Psoas muscle (tissue), 8 donors: ENCODE measurements around the gene SLC22A13. TPM values are rescaled to one million over a fixed set of nuclear protein-coding genes. Genes with fewer than 3 reads are reported as not detected.

ENCODE experiments used
- ATAC-seq, 4 donors: fragments of 200-7000 bp; cut with Tn5 transposase; one replicate each; pipeline ENCODE4 v1.9.1; 2020; ENCODE audit warnings: moderate library complexity in 3 of 4, mild to moderate bottlenecking in 2 of 4
- DNase-seq, 2 donors: peaks; one replicate each; pipeline ENCODE4 v3.0.0-alpha.2; 2020
- H3K27ac ChIP-seq: fragments of 200-600 bp; one replicate; pipeline ENCODE4 v1.8.0; 2022
- H3K27me3 ChIP-seq, 3 donors: fragments of 200-600 bp in 1 of 3; one replicate each; pipeline versions ENCODE4 v1.6.1 to v1.8.0; 2013 to 2022; ENCODE audit warnings: low read length in 2 of 3, mild to moderate bottlenecking in 2 of 3, moderate library complexity in 1 of 3; ENCODE audit not compliant: insufficient read depth in 3 of 3
- H3K36me3 ChIP-seq, 2 donors: fragments of 200-600 bp in 1 of 2; one replicate each; pipeline versions ENCODE4 v1.6.1 to v1.8.0; 2013 to 2022; ENCODE audit warnings: low read depth in 1 of 2, mild to moderate bottlenecking in 1 of 2, moderate library complexity in 1 of 2; ENCODE audit not compliant: insufficient read depth in 1 of 2
- H3K4me1 ChIP-seq: fragments of 200-600 bp; one replicate; pipeline ENCODE4 v1.8.0; 2022
- H3K4me3 ChIP-seq: fragments of 200-600 bp; one replicate; pipeline ENCODE4 v1.8.0; 2022; ENCODE audit warnings: mild to moderate bottlenecking
- H3K9me3 ChIP-seq: fragments of 200-600 bp; one replicate; pipeline ENCODE4 v1.8.0; 2022
- WGBS, 3 donors: extraction: QIAGEN DNeasy Blood & Tissue Kit; methylation state at CpG; one replicate each; pipeline versions ENCODE4 v1.1.6 to v1.1.7; 2013; 5-methylcytosine and 5-hydroxymethylcytosine counted together
- intact Hi-C, 2 donors: fragments of 100-400 bp; cut with DNase I; formaldehyde crosslinking; loops; one replicate each; pipeline versions ENCODE4 v1.11.0 to v1.14.2; 2022
- polyA plus RNA-seq, 3 donors: library from polyadenylated mRNA; stranded (reverse); fragments of 200-250 nt; gene quantifications; one replicate each; pipeline ENCODE4 v1.2.3, GENCODE V29; 2013
- total RNA-seq, 4 donors: library from RNA; stranded (reverse); fragmentation: NEBNext Ultra II Directional in 2 of 4; extraction: Animal tissue kit (Norgen Biotek cat#: 25700) in 2 of 4; gene quantifications; one replicate each; pipeline versions ENCODE4 v1.2.1 to v1.2.4, GENCODE V29; 2021 to 2023
- TF ChIP-seq, protein P1 (sequence below): fragments of 200-600 bp; IDR thresholded peaks from one replicate; pipeline ENCODE4 v1.8.0; 2022; ENCODE audit warnings: antibody characterized with exemption
- donor health status: healthy with polysubstance abuse.
- donor health status: DM: no; HTN: no; CAD: no; lungs with moderate emphysema.
- donor health status: Bipolar disorder and iron deficiency.
- donor health status: healthy.
- donor health status: DM: yes; HTN: yes; CAD: no.
- donor health status: DM: no; HTN: no; CAD: no.
- donor health status: DM: no; HTN: no; CAD: no.
- donor health status: DM: yes; HTN: yes; CAD: no.

The SLC22A13 gene
- total and polyA plus RNA-seq, 7 donors, result 0.11 to 0.64 (median 0.29) TPM

DNA sequence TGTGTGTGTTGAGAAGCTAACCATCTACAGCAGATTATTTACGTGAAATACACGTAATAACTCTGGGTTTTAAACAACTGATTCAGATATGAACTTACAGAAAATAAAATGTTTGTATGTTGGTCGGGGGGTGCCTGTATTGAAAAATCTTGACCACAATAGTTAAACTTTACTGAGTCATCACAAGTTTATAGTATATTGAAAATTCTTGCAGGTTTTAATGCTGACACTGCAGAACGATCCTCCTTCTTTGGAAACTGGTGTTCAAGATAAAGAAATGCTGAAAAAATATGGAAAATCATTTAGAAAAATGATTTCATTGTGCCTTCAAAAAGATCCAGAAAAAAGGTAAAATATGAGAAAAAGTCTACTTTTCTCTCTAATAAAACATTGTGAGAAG, 41.3 kb upstream of the SLC22A13 start:
- intact Hi-C loops, result no loop called here
- DNase-seq (no peak), ATAC-seq (no peak)
- TF ChIP-seq, protein P1, sequence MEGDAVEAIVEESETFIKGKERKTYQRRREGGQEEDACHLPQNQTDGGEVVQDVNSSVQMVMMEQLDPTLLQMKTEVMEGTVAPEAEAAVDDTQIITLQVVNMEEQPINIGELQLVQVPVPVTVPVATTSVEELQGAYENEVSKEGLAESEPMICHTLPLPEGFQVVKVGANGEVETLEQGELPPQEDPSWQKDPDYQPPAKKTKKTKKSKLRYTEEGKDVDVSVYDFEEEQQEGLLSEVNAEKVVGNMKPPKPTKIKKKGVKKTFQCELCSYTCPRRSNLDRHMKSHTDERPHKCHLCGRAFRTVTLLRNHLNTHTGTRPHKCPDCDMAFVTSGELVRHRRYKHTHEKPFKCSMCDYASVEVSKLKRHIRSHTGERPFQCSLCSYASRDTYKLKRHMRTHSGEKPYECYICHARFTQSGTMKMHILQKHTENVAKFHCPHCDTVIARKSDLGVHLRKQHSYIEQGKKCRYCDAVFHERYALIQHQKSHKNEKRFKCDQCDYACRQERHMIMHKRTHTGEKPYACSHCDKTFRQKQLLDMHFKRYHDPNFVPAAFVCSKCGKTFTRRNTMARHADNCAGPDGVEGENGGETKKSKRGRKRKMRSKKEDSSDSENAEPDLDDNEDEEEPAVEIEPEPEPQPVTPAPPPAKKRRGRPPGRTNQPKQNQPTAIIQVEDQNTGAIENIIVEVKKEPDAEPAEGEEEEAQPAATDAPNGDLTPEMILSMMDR, result no peak
- Histone ChIP-seq H3K4me3 (no peak overlapping the region), H3K4me1 (no peaks in the 10 kb centered on the region), H3K27me3 (no peaks in the 10 kb centered on the region), H3K27ac (no peak overlapping the region), H3K9me3 (no peaks in the 10 kb centered on the region), H3K36me3 (peaks cover 0 to 66% of the 10 kb centered on the region in 2 donors)
- 97 to 98% (median 97%) methylated on average over 4 of the region's 4 CpGs for WGBS, 3 donors

DNA sequence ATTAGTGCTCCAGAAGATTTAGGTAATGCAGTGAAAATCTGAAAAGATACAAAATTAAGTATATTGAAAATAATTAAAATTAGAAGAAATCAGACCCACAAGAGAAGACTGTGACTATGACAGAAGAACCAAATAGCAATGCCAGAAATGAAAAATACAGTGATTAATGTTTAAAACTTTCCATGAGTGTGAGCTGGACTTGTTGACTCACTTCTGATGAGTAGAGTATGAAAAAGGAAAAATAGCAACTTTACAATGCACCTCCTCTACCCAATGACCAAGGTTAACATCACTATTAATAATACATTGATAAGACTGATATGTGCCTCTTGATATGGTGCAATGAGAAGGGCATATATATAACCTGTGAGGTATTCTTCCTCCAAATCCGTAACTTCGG, 39.3 kb upstream of the SLC22A13 start:
- TF ChIP-seq, protein P1, result no peak
- intact Hi-C loops, result no loop called here
- ATAC-seq (no peak), DNase-seq (no peak)
- peaks cover 4 to 85% of the 10 kb centered on the region in 2 donors for H3K36me3 ChIP-seq
- no peaks in the 10 kb centered on the region for H3K27me3 ChIP-seq
- H3K9me3 ChIP-seq, result no peaks in the 10 kb centered on the region
- no peak overlapping the region for H3K4me3 ChIP-seq
- H3K27ac ChIP-seq, result no peak overlapping the region
- H3K4me1 ChIP-seq, result no peaks in the 10 kb centered on the region
- 94 to 100% (median 97%) methylated on average over 2 of the region's 2 CpGs for WGBS, 3 donors

DNA sequence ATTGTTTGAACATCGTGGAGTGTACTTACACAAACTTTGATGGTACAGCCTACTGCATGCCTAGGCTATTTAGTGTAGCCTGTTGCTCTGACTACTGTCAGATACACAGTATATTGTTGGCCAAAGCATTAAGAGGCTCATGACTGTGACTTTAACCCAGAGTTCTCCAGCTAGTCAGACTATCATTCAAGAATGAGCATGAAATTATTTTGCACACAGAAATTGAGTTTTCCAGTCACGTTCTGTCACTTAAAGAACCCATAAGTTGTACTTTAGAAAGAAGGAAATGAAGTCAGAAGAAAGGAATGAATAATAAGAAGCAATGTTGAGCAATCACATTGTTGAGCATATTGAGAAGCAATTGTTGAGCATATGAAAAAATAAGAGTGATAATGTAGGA, 37.6 kb upstream of the SLC22A13 start:
- DNase-seq, result no peak
- H3K27ac ChIP-seq, result no peak overlapping the region
- H3K4me3 ChIP-seq, result no peak overlapping the region
- H3K36me3 ChIP-seq, result peaks cover 7 to 87% of the 10 kb centered on the region in 2 donors
- TF ChIP-seq, protein P1, result no peak
- 67 to 81% (median 73%) methylated on average over 2 of the region's 2 CpGs for WGBS, 3 donors
- H3K9me3 ChIP-seq, result no peaks in the 10 kb centered on the region
- no peak for ATAC-seq
- intact Hi-C loops, result no loop called here
- H3K4me1 ChIP-seq, result no peaks in the 10 kb centered on the region
- H3K27me3 ChIP-seq, result no peaks in the 10 kb centered on the region

DNA sequence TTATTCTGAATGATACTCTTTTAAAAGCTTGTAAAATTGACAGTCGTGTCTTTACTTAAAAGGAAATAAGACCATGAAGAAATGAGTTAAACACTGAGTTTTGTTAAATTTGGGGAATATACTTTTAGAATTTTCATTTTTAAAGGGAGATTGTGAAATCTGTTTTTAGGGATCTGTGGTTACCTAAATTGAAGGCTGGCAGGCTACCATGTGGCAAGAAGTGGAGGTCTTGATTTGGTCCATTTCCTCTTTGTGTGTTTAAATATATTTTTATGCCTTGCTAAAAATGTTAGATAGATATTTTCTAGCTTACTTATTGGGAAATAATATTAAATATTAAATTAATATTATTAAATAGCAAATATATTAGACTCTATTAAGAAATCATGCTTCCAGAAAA, 36.6 kb upstream of the SLC22A13 start:
- WGBS, 3 donors, result 76 to 88% (median 81%) methylated on average over 1 of the region's 1 CpG
- Histone ChIP-seq H3K27me3 (no peaks in the 10 kb centered on the region), H3K27ac (no peak overlapping the region), H3K4me1 (no peaks in the 10 kb centered on the region), H3K4me3 (no peak overlapping the region), H3K9me3 (no peaks in the 10 kb centered on the region), H3K36me3 (peaks cover 7 to 87% of the 10 kb centered on the region in 2 donors)
- ATAC-seq (no peak), DNase-seq (no peak)
- intact Hi-C loops, result no loop called here
- TF ChIP-seq, protein P1, result no peak

DNA sequence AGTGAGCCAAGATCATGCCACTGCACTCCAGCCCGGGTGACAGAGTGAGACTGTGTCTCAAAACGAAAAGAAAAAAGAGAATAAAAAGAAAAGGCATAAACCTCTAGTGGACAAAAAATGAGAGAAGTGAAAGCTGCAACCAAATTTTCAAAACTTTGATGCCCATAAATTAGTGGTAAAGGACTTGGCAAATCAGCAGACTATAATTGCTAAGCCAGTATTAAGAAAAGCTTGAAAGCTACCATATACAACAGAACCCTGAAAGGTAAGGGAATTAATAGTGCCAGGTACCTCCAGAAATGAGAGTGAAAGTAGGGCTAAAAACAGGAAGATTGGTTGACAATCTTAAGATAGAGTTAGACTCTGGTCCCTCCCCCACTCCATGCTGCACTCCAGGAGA, 32.9 kb upstream of the SLC22A13 start:
- intact Hi-C loops, result no loop called here

More for the DNA sequence above, 32.9 kb upstream of the SLC22A13 start:
- DNase-seq (no peak), ATAC-seq (no peak)
- no peaks in the 10 kb centered on the region for H3K4me1 ChIP-seq
- no peaks in the 10 kb centered on the region for H3K27me3 ChIP-seq
- no peak overlapping the region for H3K4me3 ChIP-seq
- peaks cover 9% of the 10 kb centered on the region for H3K9me3 ChIP-seq
- WGBS, 3 donors, result 87 to 97% (median 89%) methylated on average over 2 of the region's 2 CpGs
- TF ChIP-seq, protein P1, result no peak
- no peak overlapping the region for H3K27ac ChIP-seq
- H3K36me3 ChIP-seq, result peaks cover 9 to 88% of the 10 kb centered on the region in 2 donors
